GM12864 (cell line): ENCODE measurements around the gene CLIC5.
A peak's percentile ranks its signal among the peaks of the same experiment; 100 is the strongest.

ENCODE experiments used
- DNase-seq: peaks from one replicate; pipeline ENCODE4 v3.0.0-alpha.2; 2011; ENCODE audit warnings: low read depth
- H3K4me3 ChIP-seq: 2 replicates; pipeline ENCODE4 v1.5.1; 2011; ENCODE audit warnings: mild to moderate bottlenecking, low read depth, low read length, control low read depth
- TF ChIP-seq, protein P1 (sequence below): IDR thresholded peaks from 2 replicates; pipeline ENCODE4 v1.5.1; 2011; ENCODE audit warnings: low read depth, mild to moderate bottlenecking, moderate library complexity, low read length, control low read depth, inconsistent platforms; ENCODE audit errors: missing control alignments

Gene CLIC5

GRCh38 chr6:45924763-45925342, 90.8 kb downstream of the CLIC5 start:
- TF ChIP-seq, protein P1, sequence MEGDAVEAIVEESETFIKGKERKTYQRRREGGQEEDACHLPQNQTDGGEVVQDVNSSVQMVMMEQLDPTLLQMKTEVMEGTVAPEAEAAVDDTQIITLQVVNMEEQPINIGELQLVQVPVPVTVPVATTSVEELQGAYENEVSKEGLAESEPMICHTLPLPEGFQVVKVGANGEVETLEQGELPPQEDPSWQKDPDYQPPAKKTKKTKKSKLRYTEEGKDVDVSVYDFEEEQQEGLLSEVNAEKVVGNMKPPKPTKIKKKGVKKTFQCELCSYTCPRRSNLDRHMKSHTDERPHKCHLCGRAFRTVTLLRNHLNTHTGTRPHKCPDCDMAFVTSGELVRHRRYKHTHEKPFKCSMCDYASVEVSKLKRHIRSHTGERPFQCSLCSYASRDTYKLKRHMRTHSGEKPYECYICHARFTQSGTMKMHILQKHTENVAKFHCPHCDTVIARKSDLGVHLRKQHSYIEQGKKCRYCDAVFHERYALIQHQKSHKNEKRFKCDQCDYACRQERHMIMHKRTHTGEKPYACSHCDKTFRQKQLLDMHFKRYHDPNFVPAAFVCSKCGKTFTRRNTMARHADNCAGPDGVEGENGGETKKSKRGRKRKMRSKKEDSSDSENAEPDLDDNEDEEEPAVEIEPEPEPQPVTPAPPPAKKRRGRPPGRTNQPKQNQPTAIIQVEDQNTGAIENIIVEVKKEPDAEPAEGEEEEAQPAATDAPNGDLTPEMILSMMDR = no peak
- H3K4me3 ChIP-seq = no peak overlapping the region
- no peak for DNase-seq

- TF ChIP-seq, protein P1 = no peak
- peak; percentile 36 for DNase-seq
- H3K4me3 ChIP-seq = no peak overlapping the region
Measured at GRCh38 chr6:45923831-45924391, 91.7 kb downstream of the CLIC5 start.

GRCh38 chr6:45922728-45923351, 92.8 kb downstream of the CLIC5 start:
- TF ChIP-seq, protein P1 = peak; percentile 87
- no peak overlapping the region for H3K4me3 ChIP-seq

DNA sequence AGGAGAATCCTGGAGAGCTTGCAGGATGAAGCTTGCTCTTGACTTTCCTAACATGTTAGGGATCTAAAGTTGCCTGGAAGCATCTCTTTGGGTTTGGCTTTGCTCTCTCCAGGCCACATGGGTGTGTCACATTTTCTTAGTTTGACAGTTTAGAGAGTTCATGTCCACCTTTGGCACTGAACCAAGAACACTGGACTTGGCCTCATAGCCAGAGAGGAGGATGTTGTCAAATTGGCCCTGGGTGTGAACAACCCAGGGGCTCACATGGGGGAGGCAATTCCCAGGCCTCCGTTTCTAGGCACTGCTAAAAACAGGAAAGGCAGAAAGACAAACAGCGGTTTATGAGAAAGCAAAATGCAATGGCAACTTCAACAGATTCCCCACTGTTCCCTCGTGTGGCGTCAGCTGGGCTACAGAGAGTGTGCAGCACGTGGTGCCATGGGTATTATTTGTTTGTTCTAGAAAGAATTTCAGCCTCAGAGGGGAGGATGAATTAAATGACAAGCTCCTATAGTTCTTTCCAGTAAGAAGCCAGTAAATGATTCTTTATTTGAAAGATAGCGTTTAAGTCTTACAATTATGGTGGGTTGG, 93.9 kb downstream of the CLIC5 start:
- TF ChIP-seq, protein P1 = no peak
- no peak for DNase-seq
- no peak overlapping the region for H3K4me3 ChIP-seq

More at GRCh38 chr6:45922728-45923351, 92.8 kb downstream of the CLIC5 start:
- peak; percentile 31 for DNase-seq

DNA sequence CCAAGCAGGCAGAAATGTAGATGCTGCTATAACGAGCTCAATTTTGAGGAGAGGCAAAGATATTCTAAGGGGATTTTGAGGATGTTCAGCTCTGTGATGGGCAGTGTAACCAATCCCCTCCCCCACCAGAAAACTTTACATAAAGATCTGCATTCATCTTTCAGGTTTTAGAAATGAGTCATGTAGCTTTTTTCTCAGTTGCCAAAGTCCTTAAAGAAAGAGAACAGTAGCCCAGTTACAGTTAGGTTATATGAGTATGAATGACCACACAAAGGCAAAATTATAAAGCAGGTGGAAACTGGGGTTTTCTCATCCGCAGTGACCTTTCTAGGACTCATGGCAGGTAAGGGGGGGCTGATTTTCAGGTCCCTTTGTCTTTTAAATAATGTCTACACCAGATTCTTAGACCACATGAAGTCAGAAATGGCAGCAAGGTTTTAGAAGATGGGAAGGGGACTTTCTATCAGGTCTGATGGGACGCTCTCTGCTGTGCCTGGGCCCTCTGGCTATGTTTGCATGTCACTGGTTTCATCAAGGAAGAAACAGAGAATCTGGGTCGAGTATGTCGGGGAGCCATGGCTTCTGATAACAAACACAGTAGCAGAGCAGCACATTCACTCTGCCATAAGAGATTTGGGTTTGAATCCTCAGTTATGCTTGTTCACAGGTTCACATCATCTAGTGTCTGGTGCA, 94.7 kb downstream of the CLIC5 start:
- peak; percentile 31 for DNase-seq
- TF ChIP-seq, protein P1 = no peak
- H3K4me3 ChIP-seq = no peak overlapping the region

GRCh38 chr6:45917439-45917838, 98.2 kb downstream of the CLIC5 start:
- no peak overlapping the region for H3K4me3 ChIP-seq
- DNase-seq = no peak
- TF ChIP-seq, protein P1 = no peak
